ENCODE results near the gene GNAS-AS1. TPM values are rescaled to one million over a fixed set of nuclear protein-coding genes. Genes with fewer than 3 reads are reported as not detected.

The GNAS-AS1 gene
- total RNA-seq, 1 donor: 0.43 TPM

- DNase-seq (ENCODE audit: low read depth): no peak
These were observed 47.2 kb downstream of the GNAS-AS1 start for GRCh38 chr20:58803533-58803932.

DNA sequence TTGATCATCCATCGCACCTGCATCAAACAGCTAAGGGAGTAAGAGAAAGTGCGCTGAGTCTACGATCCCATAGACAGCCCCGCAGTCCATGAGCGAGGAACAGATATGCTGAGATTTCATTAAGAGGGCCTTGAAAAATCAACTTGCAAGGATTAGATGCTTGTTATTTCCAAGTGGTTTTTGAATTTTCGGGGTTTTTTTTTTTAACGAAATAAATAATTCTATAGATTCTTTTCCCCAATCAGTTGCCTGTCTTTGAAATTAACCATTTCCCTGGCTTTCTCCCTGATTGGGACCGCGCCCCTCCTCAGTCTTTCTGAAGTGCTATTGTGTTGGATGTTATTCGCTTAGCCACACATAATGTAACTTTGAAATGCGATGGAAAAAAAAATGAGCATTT is 48.6 kb downstream of the GNAS-AS1 start:
- no peak overlapping the region for H3K4me3 ChIP-seq (ENCODE audit: low read depth, low read length)
- TF ChIP-seq, protein P1, sequence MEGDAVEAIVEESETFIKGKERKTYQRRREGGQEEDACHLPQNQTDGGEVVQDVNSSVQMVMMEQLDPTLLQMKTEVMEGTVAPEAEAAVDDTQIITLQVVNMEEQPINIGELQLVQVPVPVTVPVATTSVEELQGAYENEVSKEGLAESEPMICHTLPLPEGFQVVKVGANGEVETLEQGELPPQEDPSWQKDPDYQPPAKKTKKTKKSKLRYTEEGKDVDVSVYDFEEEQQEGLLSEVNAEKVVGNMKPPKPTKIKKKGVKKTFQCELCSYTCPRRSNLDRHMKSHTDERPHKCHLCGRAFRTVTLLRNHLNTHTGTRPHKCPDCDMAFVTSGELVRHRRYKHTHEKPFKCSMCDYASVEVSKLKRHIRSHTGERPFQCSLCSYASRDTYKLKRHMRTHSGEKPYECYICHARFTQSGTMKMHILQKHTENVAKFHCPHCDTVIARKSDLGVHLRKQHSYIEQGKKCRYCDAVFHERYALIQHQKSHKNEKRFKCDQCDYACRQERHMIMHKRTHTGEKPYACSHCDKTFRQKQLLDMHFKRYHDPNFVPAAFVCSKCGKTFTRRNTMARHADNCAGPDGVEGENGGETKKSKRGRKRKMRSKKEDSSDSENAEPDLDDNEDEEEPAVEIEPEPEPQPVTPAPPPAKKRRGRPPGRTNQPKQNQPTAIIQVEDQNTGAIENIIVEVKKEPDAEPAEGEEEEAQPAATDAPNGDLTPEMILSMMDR (IDR thresholded peaks at IDR 0.05; ENCODE audit: insufficient read depth, low read depth, low read length): no peak
- DNase-seq (ENCODE audit: low read depth): no peak

More at GRCh38 chr20:58803533-58803932, 47.2 kb downstream of the GNAS-AS1 start:
- no peak overlapping the region for H3K4me3 ChIP-seq (ENCODE audit: low read depth, low read length)
- TF ChIP-seq, protein P1 (IDR thresholded peaks at IDR 0.05; ENCODE audit: insufficient read depth, low read depth, low read length): no peak

GRCh38 chr20:58800134-58800871 is 50.4 kb downstream of the GNAS-AS1 start:
- H3K4me3 ChIP-seq (ENCODE audit: low read depth, low read length): no peak overlapping the region
- TF ChIP-seq, protein P1 (IDR thresholded peaks at IDR 0.05; ENCODE audit: insufficient read depth, low read depth, low read length): no peak
- no peak for DNase-seq (ENCODE audit: low read depth)

GRCh38 chr20:58797371-58798338 is 53.0 kb downstream of the GNAS-AS1 start:
- TF ChIP-seq, protein P1 (IDR thresholded peaks at IDR 0.05; ENCODE audit: insufficient read depth, low read depth, low read length): no peak
- H3K4me3 ChIP-seq (ENCODE audit: low read depth, low read length): no peak overlapping the region
- DNase-seq (ENCODE audit: low read depth): no peak

GRCh38 chr20:58795923-58796245 is 54.8 kb downstream of the GNAS-AS1 start:
- TF ChIP-seq, protein P1 (IDR thresholded peaks at IDR 0.05; ENCODE audit: insufficient read depth, low read depth, low read length): no peak
- no peak for DNase-seq (ENCODE audit: low read depth)
- H3K4me3 ChIP-seq (ENCODE audit: low read depth, low read length): no peak overlapping the region

DNA sequence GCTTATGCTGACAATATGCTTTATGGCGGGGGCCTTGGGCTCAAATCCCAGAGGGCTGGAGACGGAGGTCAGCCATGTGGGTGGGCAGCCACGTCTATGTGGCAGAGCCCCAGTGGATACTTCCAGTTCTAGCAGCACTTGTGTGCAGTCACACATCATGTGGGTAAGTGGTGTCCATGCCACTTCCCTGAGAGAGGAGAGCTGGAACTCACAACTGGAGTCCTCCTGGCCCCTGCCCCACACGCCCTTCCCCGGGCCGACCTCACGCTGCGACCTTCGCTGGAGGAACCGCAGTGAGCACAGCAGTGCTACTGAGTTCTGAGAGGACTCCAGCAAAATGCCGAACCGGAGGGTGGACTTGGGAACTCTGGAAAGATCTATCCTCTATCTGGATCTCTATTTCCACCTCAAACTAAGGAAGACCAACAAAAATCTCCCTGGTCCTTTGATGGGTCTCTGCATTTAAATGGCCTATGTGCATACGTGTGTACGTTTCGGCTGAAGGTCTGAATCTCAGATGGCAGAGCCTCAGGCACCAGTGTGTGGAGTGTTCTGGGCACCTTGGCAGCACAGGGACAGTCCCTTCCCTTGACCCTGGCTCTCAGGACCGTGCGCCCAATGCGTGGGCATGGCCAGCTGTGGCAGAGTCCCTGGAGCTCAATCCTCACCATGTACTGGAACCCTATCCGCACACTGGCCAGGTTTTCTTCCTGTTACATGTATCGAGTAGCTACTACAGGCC is 55.4 kb downstream of the GNAS-AS1 start:
- TF ChIP-seq, protein P1 (IDR thresholded peaks at IDR 0.05; ENCODE audit: insufficient read depth, low read depth, low read length): no peak
- no peak for DNase-seq (ENCODE audit: low read depth)
- H3K4me3 ChIP-seq (ENCODE audit: low read depth, low read length): no peak overlapping the region
